Heart left ventricle (tissue), 13 donors: Measurements from ENCODE around the gene IL1RAPL1.

Experiments used
- POLR2A ChIP-seq, 2 donors: fragments of 450-650 bp; IDR thresholded peaks; one replicate each; pipeline ENCODE4 v1.6.1; 2017; ENCODE audit warnings: antibody characterized with exemption in 2 of 2, mild to moderate bottlenecking in 2 of 2, moderate library complexity in 2 of 2
- TF ChIP-seq, protein P1 (sequence below), 12 donors: fragments of 200-600 bp; sonication (generic) in 4 of 12; IDR thresholded peaks; one replicate each; pipeline versions ENCODE4 v1.5.0 to v1.8.0; 2018 to 2022; ENCODE audit warnings: antibody characterized with exemption in 12 of 12, mild to moderate bottlenecking in 5 of 12
- donor health status: ischemic (EF 13 %, LVEDD 7.1; RV severe dilation, severe dysfunction).
- donor health status: DM: no; HTN: yes; CAD: no.
- donor health status: DM: no; HTN: no; CAD: no.
- donor health status: ischemic (EF 25% LVEDD 6.9; RV normal size, moderate dysfunction).
- donor health status: ischemic (EF 25% LVEDD 5.7; RV mildly dilated, moderate dysfunction).
- donor health status: ischemic (EF 35%, LVEDD 5.7; RV mildly dilated, moderate dysfunction).
- donor health status: nonischemic (EF 11% LVEDD 7.7; RV severe dilation, severe dysfunction).
- donor health status: DM: yes; HTN: yes; CAD: no.
- donor health status: PGD.
- donor health status: ischemic (EF 29% LVEDD 5.4; RV normal size, mild dysfunction).
- donor health status: nonischemic (EF 23%, LVEDD 6.1; RV moderate dilation, normal function).

DNA sequence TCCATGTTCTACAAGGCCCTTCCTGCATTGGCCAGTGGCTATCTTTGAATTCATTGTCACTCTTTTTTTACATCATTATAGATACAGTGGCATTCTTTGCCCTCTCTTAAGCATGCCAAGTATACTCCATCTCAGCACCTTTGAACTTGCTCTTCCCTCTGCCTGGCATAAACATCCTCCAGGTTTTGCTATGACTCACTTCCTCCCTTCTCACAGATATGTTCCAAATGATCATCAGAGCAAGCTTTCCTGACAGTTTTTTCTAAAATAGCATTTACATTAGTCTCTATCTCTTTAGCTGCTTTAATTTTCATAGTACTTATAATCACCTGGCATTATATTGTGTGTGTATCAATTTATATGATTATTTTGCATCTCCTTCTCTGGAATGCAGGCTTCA lies 1074.9 kb downstream of the IL1RAPL1 start:
- no peak for TF ChIP-seq POLR2A (IDR thresholded peaks at IDR 0.05)
- TF ChIP-seq, protein P1, sequence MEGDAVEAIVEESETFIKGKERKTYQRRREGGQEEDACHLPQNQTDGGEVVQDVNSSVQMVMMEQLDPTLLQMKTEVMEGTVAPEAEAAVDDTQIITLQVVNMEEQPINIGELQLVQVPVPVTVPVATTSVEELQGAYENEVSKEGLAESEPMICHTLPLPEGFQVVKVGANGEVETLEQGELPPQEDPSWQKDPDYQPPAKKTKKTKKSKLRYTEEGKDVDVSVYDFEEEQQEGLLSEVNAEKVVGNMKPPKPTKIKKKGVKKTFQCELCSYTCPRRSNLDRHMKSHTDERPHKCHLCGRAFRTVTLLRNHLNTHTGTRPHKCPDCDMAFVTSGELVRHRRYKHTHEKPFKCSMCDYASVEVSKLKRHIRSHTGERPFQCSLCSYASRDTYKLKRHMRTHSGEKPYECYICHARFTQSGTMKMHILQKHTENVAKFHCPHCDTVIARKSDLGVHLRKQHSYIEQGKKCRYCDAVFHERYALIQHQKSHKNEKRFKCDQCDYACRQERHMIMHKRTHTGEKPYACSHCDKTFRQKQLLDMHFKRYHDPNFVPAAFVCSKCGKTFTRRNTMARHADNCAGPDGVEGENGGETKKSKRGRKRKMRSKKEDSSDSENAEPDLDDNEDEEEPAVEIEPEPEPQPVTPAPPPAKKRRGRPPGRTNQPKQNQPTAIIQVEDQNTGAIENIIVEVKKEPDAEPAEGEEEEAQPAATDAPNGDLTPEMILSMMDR (IDR thresholded peaks at IDR 0.05), result no peak
